ENCODE measurements around the gene ATP13A2. TPM values are rescaled to one million over a fixed set of nuclear protein-coding genes. Genes with fewer than 3 reads are reported as not detected.

ATP13A2 gene
- polyA plus RNA-seq, 1 donor (not counting 4 experiments of a cell fraction or from before 2014, with no cell fraction given) = 19.7 TPM

DNA sequence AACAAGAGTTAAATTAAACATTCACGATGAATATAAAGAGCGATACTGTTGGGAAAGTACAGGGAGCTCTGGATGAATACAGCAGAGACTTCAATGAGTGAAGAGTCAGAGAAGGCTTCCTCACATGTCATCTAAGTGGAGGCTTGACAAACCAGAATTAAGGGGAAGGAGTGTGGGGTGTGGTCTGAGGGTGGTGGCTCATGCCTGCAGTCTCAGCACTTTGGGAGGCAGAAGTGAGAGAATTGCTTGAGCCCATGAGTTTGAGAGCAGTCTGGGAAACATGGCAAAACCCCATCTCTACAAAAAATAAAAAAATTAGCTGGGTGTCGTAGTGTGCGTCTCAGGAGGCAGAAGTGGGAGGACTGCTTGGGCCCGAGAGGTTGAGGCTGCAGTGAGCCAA lies 33.4 kb upstream of the ATP13A2 start:
- H3K27me3 ChIP-seq (ENCODE audit: control insufficient read depth, extremely low read depth, insufficient read depth, low read length) = no peaks in the 10 kb centered on the region
- peaks cover 43% of the 10 kb centered on the region for H3K79me2 ChIP-seq (ENCODE audit: control insufficient read depth, insufficient read depth, low read length)
- H4K20me1 ChIP-seq (ENCODE audit: control insufficient read depth, extremely low read depth, insufficient read depth, low read length) = no peaks in the 10 kb centered on the region
- TF ChIP-seq, protein P1, sequence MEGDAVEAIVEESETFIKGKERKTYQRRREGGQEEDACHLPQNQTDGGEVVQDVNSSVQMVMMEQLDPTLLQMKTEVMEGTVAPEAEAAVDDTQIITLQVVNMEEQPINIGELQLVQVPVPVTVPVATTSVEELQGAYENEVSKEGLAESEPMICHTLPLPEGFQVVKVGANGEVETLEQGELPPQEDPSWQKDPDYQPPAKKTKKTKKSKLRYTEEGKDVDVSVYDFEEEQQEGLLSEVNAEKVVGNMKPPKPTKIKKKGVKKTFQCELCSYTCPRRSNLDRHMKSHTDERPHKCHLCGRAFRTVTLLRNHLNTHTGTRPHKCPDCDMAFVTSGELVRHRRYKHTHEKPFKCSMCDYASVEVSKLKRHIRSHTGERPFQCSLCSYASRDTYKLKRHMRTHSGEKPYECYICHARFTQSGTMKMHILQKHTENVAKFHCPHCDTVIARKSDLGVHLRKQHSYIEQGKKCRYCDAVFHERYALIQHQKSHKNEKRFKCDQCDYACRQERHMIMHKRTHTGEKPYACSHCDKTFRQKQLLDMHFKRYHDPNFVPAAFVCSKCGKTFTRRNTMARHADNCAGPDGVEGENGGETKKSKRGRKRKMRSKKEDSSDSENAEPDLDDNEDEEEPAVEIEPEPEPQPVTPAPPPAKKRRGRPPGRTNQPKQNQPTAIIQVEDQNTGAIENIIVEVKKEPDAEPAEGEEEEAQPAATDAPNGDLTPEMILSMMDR (optimal IDR thresholded peaks at IDR 0.05 in 1 of 3, IDR thresholded peaks at IDR 0.05 in 1 of 3, conservative IDR thresholded peaks at IDR 0.05 in 1 of 3; ENCODE audit: extremely low read depth in 1 of 3, insufficient read depth in 2 of 3, low read length in 3 of 3) = no peak
- no peak for TF ChIP-seq EZH2 (IDR thresholded peaks at IDR 0.05; ENCODE audit: low read length)
- DNase-seq (ENCODE audit: low read depth, low spot score) (no peak), FAIRE-seq (no peak)
- no peak overlapping the region for H2AFZ ChIP-seq (ENCODE audit: control insufficient read depth, low read length)
- H3K9me3 ChIP-seq (ENCODE audit: control insufficient read depth, low read depth, low read length) = no peaks in the 10 kb centered on the region
- dilution Hi-C loops (cut with MboI; ENCODE audit: extremely low pct_ligation_motif_present, low sequenced_read_pairs) = no loop called here
- no peak overlapping the region for H3K27ac ChIP-seq (ENCODE audit: control insufficient read depth, insufficient read depth, low read length)
- peaks cover 4% of the 10 kb centered on the region for H3K4me1 ChIP-seq (ENCODE audit: control insufficient read depth, extremely low read depth, insufficient read depth, low read length)
- peaks cover 14 to 18% of the 10 kb centered on the region in 2 experiments for H3K36me3 ChIP-seq (ENCODE audit: control insufficient read depth in 2 of 2, extremely low read depth in 1 of 2, insufficient read depth in 2 of 2, low read length in 2 of 2)
- H3K9me1 ChIP-seq (ENCODE audit: control insufficient read depth, extremely low read depth, insufficient read depth, low read length) = no peaks in the 10 kb centered on the region
- no peak overlapping the region for H3K9ac ChIP-seq (ENCODE audit: control insufficient read depth, extremely low read depth, insufficient read depth, low read length)
- no peak overlapping the region for H3K4me2 ChIP-seq (ENCODE audit: control insufficient read depth, extremely low read depth, insufficient read depth, low read depth, low read length)
- H3K4me3 ChIP-seq (ENCODE audit: control insufficient read depth in 2 of 3, extremely low read depth in 1 of 3, insufficient read depth in 2 of 3, low read depth in 1 of 3, low read length in 3 of 3) = no peak overlapping the region

DNA sequence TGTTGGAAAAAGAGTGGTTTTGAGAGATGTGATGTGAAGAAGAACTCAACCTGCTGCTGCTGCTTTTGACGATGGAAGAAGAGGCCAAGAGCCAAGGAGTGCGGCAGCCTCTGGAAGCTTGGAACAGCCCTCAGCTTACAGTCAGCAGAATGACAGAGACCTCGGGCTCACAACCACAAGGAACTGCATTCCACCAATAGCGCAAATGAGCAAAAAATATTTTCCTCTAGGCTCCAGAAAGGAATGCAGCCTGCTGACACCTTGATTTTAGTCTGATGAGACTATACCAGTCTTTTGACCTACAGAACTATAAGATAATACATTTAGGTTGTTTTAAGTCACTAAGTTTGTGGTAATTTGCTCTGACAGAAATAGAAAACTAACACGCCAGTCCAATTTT lies 31.9 kb upstream of the ATP13A2 start:
- no peaks in the 10 kb centered on the region for H3K9me3 ChIP-seq (ENCODE audit: control insufficient read depth, low read depth, low read length)
- H3K4me3 ChIP-seq (ENCODE audit: control insufficient read depth in 2 of 3, extremely low read depth in 1 of 3, insufficient read depth in 2 of 3, low read depth in 1 of 3, low read length in 3 of 3) = no peak overlapping the region
- H4K20me1 ChIP-seq (ENCODE audit: control insufficient read depth, extremely low read depth, insufficient read depth, low read length) = no peaks in the 10 kb centered on the region
- peaks cover 4% of the 10 kb centered on the region for H3K4me1 ChIP-seq (ENCODE audit: control insufficient read depth, extremely low read depth, insufficient read depth, low read length)
- no peaks in the 10 kb centered on the region for H3K9me1 ChIP-seq (ENCODE audit: control insufficient read depth, extremely low read depth, insufficient read depth, low read length)
- no peak for TF ChIP-seq EZH2 (IDR thresholded peaks at IDR 0.05; ENCODE audit: low read length)
- TF ChIP-seq, protein P1 (optimal IDR thresholded peaks at IDR 0.05 in 1 of 3, IDR thresholded peaks at IDR 0.05 in 1 of 3, conservative IDR thresholded peaks at IDR 0.05 in 1 of 3; ENCODE audit: extremely low read depth in 1 of 3, insufficient read depth in 2 of 3, low read length in 3 of 3) = no peak
- no peaks in the 10 kb centered on the region for H3K27me3 ChIP-seq (ENCODE audit: control insufficient read depth, extremely low read depth, insufficient read depth, low read length)
- dilution Hi-C loops (cut with MboI; ENCODE audit: extremely low pct_ligation_motif_present, low sequenced_read_pairs) = no loop called here
- FAIRE-seq = no peak
- DNase-seq (ENCODE audit: low read depth, low spot score) = no peak
- no peak overlapping the region for H3K27ac ChIP-seq (ENCODE audit: control insufficient read depth, insufficient read depth, low read length)
- no peak overlapping the region for H3K4me2 ChIP-seq (ENCODE audit: control insufficient read depth, extremely low read depth, insufficient read depth, low read depth, low read length)
- H3K79me2 ChIP-seq (ENCODE audit: control insufficient read depth, insufficient read depth, low read length) = peaks cover 39% of the 10 kb centered on the region
- H3K9ac ChIP-seq (ENCODE audit: control insufficient read depth, extremely low read depth, insufficient read depth, low read length) = no peak overlapping the region
- H2AFZ ChIP-seq (ENCODE audit: control insufficient read depth, low read length) = no peak overlapping the region
- H3K36me3 ChIP-seq (ENCODE audit: control insufficient read depth in 2 of 2, extremely low read depth in 1 of 2, insufficient read depth in 2 of 2, low read length in 2 of 2) = peaks cover 15 to 18% of the 10 kb centered on the region in 2 experiments

Data from keratinocyte (primary cell).